Activated T-helper 1 cell treated with anti-CD3 and anti-CD28 coated beads, Interleukin-12 subunit alpha, Interleukin-12 subunit beta, Interleukin-2, Interleukin-4 antibody, amounts not matched to agents 30 ng/mL and 10 ng/mL and 1 ng/mL, durations not matched to agents 14 hours and 24 hours and 36 hours (primary cell): ENCODE data around the gene MYLIP. TPM values are rescaled to one million over a fixed set of nuclear protein-coding genes. Genes with fewer than 3 reads are reported as not detected.

Experiments
- DNase-seq: peaks from one replicate; pipeline ENCODE4 v3.0.0; 2021; ENCODE audit warnings: low spot score
- H3K27ac Mint-ChIP-seq: one replicate; pipeline ENCODE4 v1.8.0; 2021; ENCODE audit warnings: mild to moderate bottlenecking, mixed read lengths
- H3K27me3 Mint-ChIP-seq: one replicate; pipeline ENCODE4 v1.8.0; 2022; ENCODE audit warnings: mild to moderate bottlenecking, moderate library complexity, mixed read lengths; ENCODE audit not compliant: insufficient read depth
- H3K36me3 Mint-ChIP-seq: one replicate; pipeline ENCODE4 v1.8.0; 2021; ENCODE audit warnings: low read depth, mixed read lengths
- H3K4me1 Mint-ChIP-seq: one replicate; pipeline ENCODE4 v1.8.0; 2021; ENCODE audit warnings: low read depth, mixed read lengths
- H3K4me3 Mint-ChIP-seq: one replicate; pipeline ENCODE4 v1.8.0; 2021; ENCODE audit warnings: mild to moderate bottlenecking, moderate library complexity, mixed read lengths
- H3K9me3 Mint-ChIP-seq: one replicate; pipeline ENCODE4 v1.8.0; 2021; ENCODE audit warnings: mixed read lengths
- intact Hi-C: fragments of 100-400 bp; cut with micrococcal nuclease; formaldehyde crosslinking; loops from one replicate; pipeline ENCODE4 v1.15.1; 2024
- total RNA-seq: library from RNA; stranded (reverse); gene quantifications from 2 replicates; pipeline ENCODE4 v1.2.3, GENCODE V29; 2022

MYLIP gene
- total RNA-seq, 1 donor from 2014 or later = 20.7 TPM

DNA sequence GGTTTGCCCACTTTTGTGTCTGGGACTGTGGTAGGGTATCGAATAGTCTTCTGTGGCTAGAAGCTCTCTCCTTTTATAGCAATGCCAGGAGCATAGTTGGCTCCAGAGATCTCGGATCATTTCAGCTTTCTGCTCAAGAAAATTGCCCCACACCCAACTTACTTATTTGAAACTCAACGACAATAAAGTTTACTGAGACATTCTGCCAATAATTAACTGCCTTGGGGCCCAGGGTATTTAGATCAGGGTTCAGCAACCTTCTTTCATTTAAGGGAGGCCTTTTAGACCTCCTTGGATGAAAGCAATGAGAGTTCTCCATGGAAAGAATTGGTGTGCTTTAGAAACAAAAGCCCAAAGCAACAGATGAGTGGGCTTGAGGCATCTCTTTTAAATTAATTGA is 55.7 kb downstream of the MYLIP start:
- Mint-ChIP-seq H3K4me1 (peaks cover 33% of the 10 kb centered on the region), H3K4me3 (no peak overlapping the region)

GRCh38 chr6:16187176-16187575 is 58.3 kb downstream of the MYLIP start:
- DNase-seq = no peak
- intact Hi-C loops = no loop called here
- H3K4me1 Mint-ChIP-seq = peaks cover 12% of the 10 kb centered on the region
- H3K9me3 Mint-ChIP-seq = no peaks in the 10 kb centered on the region
- H3K27ac Mint-ChIP-seq = no peak overlapping the region
- H3K27me3 Mint-ChIP-seq = peaks cover 24% of the 10 kb centered on the region
- no peaks in the 10 kb centered on the region for H3K36me3 Mint-ChIP-seq
- H3K4me3 Mint-ChIP-seq = no peak overlapping the region

More for the DNA sequence above, 55.7 kb downstream of the MYLIP start:
- Mint-ChIP-seq H3K27ac (no peak overlapping the region), H3K9me3 (peaks cover 13% of the 10 kb centered on the region), H3K36me3 (peaks cover 12% of the 10 kb centered on the region), H3K27me3 (peaks cover 14% of the 10 kb centered on the region)
- intact Hi-C loops = loop anchor here (5.0 kb wide), 2 partner anchors 272 to 407 kb away; no protein-coding TSS in a partner anchor
- DNase-seq = no peak

GRCh38 chr6:16190214-16190613 is 61.3 kb downstream of the MYLIP start:
- H3K9me3 Mint-ChIP-seq = no peaks in the 10 kb centered on the region
- no peaks in the 10 kb centered on the region for H3K36me3 Mint-ChIP-seq
- intact Hi-C loops = no loop called here
- H3K27me3 Mint-ChIP-seq = peaks cover 34% of the 10 kb centered on the region
- DNase-seq = no peak
- no peak overlapping the region for H3K4me3 Mint-ChIP-seq
- no peaks in the 10 kb centered on the region for H3K4me1 Mint-ChIP-seq
- H3K27ac Mint-ChIP-seq = no peak overlapping the region

DNA sequence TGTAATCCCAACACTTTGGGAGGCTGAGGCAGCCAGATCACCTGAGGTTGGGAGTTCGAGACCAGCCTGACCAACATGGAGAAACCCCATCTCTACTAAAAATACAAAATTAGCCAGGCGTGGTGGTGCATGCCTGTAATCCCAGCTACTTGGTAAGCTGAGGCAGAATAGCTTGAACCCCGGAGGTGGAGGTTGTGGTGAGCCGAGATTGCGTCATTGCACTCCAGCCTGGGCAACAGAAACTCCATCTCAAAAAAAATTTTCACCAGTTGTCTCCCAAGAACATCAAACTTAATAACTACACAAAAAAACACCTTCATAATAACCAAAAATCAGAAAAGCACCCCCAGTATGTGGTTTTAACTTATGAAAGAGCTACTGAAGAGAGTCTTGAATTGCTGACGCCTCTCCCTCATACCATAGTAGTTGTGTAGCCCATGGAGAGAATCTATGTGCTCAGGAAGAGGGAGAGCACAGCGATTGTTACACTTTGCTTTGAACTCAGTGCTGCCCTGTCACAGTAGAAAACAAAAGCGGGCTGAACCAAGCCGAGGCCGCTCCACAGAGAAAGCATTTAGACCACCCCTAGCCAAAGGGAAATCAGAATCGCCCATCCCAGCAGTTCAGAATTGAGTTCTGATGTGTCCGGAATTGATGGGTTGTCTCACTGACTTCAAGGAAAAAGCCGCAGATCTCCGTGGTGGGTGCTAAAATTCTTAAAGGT is 67.5 kb downstream of the MYLIP start:
- Mint-ChIP-seq H3K27ac (no peak overlapping the region), H3K27me3 (peaks cover 27% of the 10 kb centered on the region), H3K36me3 (no peaks in the 10 kb centered on the region), H3K4me1 (no peaks in the 10 kb centered on the region), H3K4me3 (no peak overlapping the region), H3K9me3 (no peaks in the 10 kb centered on the region)
- no peak for DNase-seq
- intact Hi-C loops = no loop called here

DNA sequence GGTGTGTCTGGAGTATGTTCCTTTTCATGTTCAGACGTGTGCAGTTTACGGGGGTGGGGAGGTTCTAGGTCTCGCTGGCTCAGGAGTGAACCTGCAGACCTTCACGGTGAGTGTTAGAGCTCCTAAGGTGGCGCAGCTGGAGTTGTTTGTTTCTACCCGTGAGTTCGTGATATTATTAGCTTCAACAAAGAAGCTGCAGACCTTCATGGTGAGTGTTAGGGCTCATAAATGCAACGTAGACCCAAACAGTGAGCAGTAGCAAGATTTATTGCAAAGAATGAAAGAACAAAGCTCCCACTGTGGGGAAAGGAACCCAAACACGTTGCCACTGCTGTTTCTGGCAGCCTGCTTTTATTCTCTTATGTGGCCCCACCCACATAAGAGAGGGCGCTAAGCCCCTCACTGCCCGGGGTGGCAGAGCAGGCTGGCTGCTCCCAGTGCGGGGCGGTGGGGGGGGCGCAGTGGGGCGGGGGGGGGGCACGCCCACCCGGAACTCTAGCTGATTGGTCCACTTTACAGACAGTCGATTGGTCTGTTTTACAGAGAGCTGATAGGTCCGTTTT is 68.2 kb downstream of the MYLIP start:
- no peaks in the 10 kb centered on the region for H3K9me3 Mint-ChIP-seq
- no peak overlapping the region for H3K27ac Mint-ChIP-seq
- peaks cover 27% of the 10 kb centered on the region for H3K27me3 Mint-ChIP-seq
- intact Hi-C loops = no loop called here
- no peaks in the 10 kb centered on the region for H3K4me1 Mint-ChIP-seq
- H3K4me3 Mint-ChIP-seq = no peak overlapping the region
- H3K36me3 Mint-ChIP-seq = no peaks in the 10 kb centered on the region
- DNase-seq = no peak

Other genes with a start within 250 kb of the MYLIP start
- 0.96 and 1.2 TPM in 2 replicates for gene GMPR, start 109.5 kb downstream of the MYLIP start, total RNA-seq